ENCODE measurements around the gene SERPINA5.
"Not testable (repeated sequence)": the region's sequence is repeated elsewhere in the genome, so short reads cannot be mapped to it uniquely, and the experiment has no call there.

SERPINA5 gene

GRCh38 chr14:94628578-94628977 lies 47.4 kb downstream of the SERPINA5 start:
- DNase-seq = no peak

- no peak for DNase-seq
Measured at GRCh38 chr14:94630396-94630795, 49.2 kb downstream of the SERPINA5 start.

DNA sequence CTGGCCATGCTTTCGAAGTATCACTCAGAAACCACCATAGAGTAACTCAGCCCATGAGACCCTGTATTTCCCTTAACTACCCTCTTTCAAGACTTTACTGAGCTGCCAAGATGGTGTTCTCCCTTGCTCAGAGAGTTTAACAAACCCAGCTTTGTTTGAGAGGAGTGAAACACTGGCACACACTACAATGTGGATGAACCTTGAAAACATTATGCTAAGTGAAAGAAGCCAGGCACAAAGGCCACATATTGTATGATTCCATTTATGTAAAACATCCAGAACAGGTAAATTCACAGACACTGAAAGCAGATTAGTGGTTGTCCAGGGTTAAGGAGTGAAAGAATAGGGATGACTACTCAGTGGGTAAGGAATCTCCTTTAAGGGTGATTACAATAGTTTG lies 49.8 kb downstream of the SERPINA5 start:
- no peak for DNase-seq

DNA sequence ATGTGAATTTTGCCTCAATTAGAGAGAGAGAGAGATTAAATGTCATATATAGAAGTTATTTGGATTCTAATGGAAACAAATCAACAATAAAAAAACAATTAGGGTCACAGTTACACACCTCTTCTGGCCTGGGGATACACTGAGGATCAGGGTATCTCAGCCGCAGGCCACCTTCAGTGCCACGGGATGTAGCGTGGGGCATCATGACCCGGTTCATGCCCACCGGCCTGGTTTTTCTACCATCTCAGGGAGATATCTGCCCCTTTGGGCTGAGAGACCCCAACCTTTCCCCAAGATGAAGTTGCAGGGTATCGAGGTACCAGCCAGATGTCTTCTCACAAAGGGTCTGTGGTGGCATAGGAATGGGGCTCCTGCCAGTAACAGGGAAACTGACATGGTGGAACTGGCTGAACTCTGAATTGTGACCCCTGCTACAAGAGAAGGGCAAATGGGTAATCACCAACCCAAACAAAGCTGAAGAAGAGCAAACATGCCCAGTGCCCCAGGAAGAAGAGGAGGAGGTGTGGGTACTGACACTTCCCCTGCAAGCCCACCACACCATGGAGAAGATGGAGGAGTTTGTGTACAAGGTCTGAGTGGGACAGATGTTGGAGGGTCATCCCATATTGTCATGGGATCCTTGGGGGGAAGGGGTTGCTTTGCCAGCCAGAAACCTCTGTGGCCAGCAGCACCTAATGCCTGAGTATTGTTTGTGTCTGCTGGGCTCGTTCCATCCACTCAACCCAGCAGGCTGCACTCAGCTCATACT lies 50.5 kb downstream of the SERPINA5 start:
- DNase-seq = no peak

DNA sequence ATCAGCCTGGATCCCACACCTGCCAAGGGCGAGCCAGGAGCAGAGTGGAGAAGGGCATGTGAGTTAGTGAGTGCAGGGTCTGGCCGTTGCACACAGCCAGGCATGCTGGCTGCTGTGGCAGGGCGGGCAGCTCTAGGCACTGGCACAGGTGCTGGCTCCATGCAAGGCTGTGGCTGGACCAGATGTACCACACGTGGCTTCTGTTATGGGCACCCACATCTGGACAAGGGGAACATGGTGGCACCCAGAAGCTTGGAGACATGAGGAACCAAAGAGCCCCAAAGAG lies 51.0 kb downstream of the SERPINA5 start:
- DNase-seq = no peak

DNA sequence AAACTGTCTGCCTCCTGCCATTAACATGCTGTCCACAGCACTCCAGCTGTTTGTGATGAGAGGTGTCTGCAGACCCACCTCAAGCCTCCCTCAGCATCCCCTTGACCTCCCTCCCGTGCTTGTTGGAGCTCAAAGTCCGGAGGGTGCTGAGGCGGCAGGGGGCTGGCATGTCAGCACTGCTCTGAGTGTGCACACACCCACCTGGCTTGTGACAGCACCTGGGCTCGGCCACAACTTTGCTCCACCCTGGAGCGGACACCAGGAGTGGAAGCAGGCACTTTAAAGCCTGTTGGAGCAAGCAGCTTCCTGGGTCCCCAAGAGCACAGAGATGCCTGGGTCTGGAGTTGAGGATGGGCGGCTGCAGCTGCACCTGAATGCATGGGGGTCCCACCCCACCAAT lies 51.9 kb downstream of the SERPINA5 start:
- DNase-seq = no peak

- no peak for DNase-seq
Measured at GRCh38 chr14:94635154-94635553, 53.9 kb downstream of the SERPINA5 start.

DNA sequence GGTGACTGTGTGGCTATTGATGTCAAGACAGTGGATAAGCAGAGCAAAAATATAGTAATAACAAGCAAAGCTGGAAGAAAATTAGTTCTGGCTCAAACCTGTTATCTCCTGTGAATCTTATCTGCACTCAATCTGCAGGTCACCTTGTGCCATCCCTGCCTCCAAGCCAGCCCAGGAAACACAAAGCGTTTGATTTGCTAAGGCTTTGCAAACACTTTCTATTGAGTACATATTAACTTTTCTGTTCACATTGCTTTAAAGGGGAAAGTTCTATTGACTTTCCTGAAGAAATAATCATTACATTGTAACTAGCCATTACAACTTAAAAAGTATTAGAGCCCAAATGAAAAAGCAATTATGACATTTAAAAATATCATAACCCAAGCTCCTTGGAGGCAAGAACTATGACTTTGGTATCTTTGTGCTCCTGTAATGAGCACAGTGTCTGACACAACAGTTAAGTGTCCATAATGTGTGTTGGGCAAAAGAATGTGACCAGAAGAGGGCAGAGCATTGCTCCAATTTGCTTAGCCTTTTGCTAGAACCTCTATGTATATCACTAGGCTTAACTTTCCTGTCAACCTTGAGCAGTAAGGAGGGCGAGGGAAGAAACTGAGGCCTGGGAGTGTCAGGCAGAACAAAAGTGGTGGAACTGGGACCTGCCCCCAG lies 55.7 kb downstream of the SERPINA5 start:
- DNase-seq = no peak

- not testable (repeated sequence) for DNase-seq
Measured at GRCh38 chr14:94637814-94638213, 56.6 kb downstream of the SERPINA5 start.

DNA sequence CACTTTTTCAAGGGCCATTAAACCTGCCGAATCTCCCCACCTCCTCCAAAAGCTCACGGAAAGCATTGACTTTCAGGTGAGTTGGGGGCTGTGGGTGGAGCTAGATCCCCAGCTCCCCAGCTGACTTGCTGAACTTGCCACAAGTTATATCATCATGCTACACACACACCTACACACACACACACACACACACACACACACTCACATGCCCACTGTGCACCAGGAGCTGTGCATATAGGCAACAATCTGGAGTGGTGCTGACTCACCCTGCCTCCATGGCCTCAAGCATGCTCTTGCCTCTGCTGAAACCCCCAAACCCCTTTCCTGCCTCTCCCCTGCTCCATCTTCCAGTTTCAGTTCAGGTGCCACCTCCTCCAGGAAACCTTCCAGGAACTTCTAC lies 57.1 kb downstream of the SERPINA5 start:
- no peak for DNase-seq

DNA sequence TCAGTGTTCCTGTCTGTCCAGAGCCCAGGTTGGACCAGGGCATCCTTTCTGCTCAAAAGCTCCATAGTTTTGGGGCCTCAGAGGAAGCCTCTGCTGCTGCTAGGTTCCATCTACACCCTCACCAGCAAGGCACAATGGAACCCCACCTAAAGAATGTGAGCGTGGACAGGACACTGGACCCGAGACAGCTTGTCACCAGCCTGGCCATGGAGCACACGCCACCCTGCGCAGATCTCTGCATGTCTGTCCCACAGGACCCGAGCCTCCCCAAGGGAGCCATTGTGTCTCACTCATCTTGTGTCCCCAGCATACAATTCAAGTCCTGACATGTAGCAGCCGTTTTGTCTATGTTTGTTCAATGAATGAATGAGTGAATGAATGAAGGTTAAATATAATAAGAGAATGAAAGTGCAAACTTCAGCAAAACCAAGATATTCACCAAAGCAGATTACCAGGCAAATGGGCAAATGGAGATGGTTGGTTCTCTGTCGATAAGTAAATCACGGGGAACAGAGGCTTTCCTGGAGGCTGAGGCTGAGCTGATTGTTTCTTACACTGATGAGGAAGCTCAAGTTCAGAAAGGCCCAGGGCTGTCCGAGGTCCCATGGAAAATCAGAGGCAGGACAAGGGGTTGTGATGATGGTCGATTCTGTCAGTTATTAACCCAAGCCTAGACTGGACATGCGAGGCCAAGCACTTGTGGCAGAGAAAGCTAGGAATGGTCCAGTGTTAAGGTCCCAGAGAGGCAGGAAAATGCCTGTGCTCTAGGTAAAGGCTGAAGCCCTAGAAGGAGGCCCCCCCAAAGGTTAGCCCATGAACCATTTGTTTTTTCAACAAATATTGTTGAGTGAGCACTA lies 58.0 kb downstream of the SERPINA5 start:
- DNase-seq = no peak

- no peak for DNase-seq
Measured at GRCh38 chr14:94640721-94641631, 59.8 kb downstream of the SERPINA5 start.

DNA sequence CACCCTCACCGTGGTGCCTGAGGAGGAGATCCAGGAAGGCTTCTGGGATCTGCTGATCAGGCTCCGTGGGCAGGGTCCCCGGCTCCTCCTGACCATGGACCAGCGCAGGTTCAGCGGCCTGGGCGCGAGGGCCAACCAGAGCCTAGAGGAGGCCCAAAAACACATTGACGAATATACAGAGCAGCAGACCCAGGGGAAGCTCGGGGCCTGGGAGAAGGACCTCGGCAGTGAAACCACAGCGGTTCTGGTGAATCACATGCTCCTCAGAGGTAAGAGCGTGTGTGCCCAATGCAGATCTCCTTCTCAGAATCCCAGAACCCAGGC lies 60.4 kb downstream of the SERPINA5 start:
- DNase-seq = no peak

All from eye (tissue), 1 donor.